KBM-7 (cell line): ENCODE results near the gene TMEM235.
A peak's percentile ranks its signal among the peaks of the same experiment; 100 is the strongest.
"Not testable (repeated sequence)": the region's sequence is repeated elsewhere in the genome, so short reads cannot be mapped to it uniquely, and the experiment has no call there.

Experiments
- DNase-seq: peaks from one replicate; pipeline ENCODE4 v3.0.0-alpha.2; 2015
- in situ Hi-C: fragments of 300-500 bp; cut with MboI; formaldehyde crosslinking; loops from 2 replicates; pipeline ENCODE4 v1.14.3; 2020; ENCODE audit warnings: low sequenced_read_pairs, low pct_unique_long_range_greater_than_20kb, mixed read lengths

The TMEM235 gene

DNA sequence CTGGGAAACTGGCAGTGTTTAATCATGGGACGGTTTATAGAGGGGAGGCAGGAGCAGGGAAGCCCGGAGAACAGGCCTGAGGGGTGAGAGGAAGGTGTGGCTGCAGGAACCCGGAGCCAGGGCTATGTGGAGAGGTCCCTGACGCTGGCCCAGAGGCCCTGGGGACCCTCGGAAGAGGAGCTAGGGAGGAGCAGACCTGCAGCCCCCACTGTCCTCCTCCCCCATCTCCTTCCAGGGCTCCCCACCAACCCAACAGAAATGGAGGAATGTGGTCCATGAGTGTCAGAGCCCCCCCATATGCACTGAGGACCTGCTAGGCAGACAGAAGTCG is 20.3 kb downstream of the TMEM235 start:
- in situ Hi-C loops = no loop called here

DNA sequence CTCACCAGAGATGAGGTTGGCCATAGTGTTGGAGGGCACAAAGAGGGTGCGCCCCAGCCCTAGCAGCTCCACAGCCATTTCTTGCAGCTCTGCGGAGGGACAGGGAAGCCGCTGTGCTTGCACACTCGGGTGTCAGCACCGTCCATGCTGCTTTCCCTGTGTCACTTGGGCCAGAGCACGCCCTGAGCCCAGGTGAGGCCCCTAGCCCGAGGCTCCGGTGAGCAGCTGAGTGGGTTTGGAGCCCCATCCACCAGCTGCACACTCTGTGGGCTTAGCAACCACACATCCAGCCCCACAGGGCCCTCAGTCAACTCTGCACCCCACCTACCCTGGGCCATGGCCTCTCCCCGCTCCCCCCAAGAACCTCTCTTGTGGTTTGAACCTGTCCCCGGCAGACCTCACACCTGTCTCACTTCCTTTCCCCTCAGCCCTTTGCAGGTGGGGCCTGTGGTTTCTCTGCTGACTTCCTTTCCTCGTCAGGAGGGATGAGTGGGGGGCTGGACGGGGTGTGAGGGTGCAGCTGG is 20.7 kb downstream of the TMEM235 start:
- no peak for DNase-seq
- in situ Hi-C loops = no loop called here

More for the DNA sequence above, 20.3 kb downstream of the TMEM235 start:
- no peak for DNase-seq

- in situ Hi-C loops = no loop called here
- DNase-seq = no peak
Observed at GRCh38 chr17:78252701-78253635, 21.5 kb downstream of the TMEM235 start.

GRCh38 chr17:78253636-78253945 is 22.2 kb downstream of the TMEM235 start:
- in situ Hi-C loops, DNase-seq: not testable (repeated sequence)

DNA sequence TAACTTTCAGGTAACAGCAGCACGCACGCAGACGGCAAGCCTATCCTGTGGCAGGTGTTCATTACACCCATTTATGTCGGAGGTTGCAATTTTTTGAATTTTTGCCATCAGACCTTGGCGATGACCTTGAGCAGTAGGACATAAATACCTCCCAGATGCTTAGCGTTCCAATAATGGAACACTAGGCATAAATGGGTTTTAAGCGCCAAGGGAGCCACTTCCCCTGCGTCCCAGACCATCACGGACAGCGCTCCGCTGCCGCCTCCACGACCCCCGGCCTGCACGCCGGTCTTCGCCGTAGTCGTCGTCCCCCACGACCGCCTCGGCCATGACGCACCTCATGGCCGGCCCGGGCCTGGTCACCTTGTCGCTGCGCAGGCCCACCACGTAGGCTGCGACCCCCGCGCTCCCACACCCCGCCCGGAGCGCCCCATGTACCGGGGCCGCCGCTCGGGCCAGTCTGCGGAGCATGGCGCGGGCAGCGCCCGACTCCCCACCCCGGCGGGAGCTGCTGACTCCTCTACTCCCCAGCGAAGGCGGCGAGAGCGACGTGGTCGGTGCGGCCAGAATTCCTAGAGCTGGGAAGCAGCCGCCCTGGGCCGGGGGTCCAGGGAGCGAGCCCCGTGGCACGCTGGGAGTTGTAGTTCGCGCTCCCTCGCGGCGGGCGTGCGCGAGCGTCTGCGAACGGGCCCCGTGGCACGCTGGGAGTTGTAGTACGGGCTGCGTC is 22.7 kb downstream of the TMEM235 start:
- in situ Hi-C loops = no loop called here
- peak; percentile 83 for DNase-seq

DNA sequence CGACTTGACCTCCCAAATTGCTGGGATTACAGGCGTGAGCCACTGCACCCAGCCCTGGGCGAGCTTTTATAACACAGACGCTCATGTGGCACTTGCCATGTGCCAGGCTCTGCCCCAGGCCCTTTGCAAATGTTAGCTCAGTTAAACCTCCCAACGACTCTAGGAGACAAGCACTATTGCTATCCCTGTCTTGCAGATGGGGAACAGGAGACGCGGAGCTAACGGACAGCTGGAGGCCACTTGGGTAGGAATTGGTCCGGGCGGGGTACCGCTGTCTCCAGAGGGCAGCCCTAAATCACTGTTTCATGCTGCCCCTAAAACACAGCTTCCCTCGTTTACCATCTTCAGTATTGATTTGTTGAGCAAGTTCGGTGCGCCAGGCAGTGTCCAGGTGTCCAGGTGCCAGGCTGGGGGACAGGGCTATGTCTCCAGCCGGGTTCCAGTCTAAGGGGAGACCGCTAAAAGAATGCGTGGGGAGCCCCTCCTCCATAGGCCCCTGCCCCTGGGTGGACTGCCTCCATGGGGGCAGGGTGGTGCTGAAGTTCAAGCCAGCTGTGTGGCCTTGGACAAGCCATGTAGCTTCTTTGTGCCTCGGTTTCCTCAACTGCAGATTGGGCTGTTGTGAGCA is 23.7 kb downstream of the TMEM235 start:
- DNase-seq = no peak
- in situ Hi-C loops = no loop called here

DNA sequence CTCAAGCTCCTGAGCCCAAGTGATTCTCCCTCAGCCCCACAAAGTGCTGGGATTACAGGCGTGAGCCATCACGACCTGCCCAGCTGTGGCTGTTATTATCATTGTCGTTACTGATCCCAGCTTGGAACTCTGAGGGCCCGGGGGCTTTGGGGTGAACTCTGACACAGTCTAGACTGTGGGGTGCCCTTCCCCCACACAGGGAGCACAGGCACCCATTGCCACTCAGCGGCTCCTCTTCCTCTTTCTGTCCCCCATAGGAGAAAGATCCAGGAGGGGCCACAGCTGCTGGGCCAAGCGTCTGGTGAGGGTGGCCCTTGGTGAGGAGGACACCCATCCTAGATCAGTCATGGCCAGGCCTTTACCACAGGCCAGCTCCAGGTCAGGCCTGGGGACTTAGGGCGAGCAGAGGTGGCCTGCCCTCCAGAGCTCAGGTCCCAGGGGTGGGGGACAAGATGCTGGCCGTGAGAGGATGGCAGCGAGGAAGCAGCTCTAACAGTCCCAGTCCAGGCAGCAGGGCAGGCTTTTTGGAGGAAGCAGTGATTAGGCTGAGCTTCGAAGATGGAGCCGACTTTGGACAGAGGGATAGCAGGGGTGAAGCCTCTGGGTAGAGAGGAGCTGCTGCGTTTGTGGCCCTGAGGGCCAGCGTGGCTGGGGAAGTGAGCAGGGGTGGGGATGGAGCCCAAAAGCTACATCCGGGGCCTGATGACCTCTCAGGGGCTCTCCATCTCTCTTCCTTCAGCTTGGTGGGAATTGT is 24.7 kb downstream of the TMEM235 start:
- no peak for DNase-seq
- in situ Hi-C loops = no loop called here

DNA sequence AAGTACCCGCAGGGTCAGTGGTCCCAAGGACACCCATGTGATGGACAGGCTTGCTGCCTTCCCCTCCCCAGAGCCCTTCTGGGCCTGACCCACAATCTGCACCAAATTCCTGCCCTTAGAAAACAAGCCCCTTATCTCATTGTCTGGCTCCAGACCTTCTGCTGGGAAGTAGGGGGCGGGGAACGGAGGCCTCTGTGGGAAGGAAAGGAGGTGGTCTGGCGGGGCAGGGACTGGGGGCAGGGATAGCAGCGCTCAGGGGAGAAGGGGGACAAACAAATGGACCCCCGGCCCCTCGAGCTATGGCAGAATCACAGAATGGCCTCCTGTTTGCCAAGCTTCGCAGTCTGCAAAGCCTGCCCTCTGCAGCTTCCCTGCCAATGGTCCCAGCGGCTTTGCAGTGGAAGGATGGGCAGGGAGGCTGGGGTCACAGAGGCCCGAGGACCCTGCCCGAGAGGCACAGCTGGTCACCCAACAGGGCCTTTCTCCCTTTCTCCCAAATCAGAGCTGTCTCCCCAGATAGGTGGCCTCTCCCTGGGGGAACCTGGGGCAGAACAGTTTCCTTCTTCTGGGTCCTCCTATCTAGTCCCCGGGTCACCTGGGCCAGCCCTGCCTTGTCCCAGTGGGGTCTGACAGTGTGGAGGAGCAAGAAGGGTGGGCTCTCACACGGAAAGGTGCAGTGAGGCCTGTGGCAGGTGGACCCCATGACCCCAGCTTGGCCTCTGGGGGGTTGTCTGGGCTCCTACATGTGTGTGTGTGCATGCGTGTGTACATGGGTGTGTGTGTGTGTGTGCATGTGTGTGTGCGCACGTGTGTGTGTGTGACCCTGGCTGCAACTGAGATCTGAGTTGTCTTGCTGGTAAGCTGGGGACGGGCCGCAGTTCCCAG is 25.5 kb downstream of the TMEM235 start:
- in situ Hi-C loops = no loop called here
- DNase-seq = no peak

DNA sequence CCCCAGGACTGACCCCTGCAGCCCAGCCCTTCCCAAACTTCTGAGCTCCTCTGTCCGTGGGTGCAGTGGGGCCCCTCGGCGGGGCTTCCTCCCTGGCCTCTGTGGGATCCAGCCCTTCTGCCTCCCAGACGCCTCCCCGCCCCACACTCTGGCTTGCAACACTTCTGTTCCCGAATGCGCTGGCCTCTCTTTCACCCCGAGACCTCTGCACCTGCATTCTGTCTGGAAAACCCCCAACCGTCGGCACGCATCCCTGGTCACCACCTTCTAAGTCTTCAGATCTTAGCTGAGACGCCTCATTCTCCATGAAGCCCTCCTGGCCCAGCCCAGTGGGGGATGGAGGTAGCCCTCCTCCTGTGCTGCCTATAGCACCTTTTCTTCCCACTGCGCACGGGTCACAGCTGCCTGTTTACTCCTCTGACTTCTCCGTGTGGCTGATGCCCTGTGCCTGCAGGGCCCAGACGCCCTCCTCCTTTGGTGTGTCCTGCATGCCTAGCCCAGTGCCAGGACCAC is 26.4 kb downstream of the TMEM235 start:
- peak; percentile 31 for DNase-seq
- in situ Hi-C loops = no loop called here

- in situ Hi-C loops = no loop called here
- DNase-seq = peak; percentile 83
Observed at GRCh38 chr17:78258323-78259191, 27.1 kb downstream of the TMEM235 start.

DNA sequence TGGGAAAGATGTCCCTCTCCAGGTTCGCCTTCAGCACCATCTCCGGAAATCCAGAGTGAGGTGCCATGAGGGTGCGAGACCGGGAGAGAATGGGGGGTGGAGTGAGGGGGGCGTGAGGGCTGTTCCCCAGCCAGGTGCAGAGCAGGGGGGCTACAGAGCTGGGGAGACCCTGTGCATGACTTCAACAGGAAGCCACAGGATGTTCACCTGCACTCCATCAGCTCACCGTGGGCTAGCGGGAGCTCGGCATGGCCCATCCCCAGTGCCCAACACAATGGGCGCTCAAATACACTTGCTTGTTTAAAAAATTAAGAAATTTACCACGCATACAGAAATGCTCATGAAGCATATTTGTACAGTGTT is 27.7 kb downstream of the TMEM235 start:
- in situ Hi-C loops = no loop called here
- no peak for DNase-seq

DNA sequence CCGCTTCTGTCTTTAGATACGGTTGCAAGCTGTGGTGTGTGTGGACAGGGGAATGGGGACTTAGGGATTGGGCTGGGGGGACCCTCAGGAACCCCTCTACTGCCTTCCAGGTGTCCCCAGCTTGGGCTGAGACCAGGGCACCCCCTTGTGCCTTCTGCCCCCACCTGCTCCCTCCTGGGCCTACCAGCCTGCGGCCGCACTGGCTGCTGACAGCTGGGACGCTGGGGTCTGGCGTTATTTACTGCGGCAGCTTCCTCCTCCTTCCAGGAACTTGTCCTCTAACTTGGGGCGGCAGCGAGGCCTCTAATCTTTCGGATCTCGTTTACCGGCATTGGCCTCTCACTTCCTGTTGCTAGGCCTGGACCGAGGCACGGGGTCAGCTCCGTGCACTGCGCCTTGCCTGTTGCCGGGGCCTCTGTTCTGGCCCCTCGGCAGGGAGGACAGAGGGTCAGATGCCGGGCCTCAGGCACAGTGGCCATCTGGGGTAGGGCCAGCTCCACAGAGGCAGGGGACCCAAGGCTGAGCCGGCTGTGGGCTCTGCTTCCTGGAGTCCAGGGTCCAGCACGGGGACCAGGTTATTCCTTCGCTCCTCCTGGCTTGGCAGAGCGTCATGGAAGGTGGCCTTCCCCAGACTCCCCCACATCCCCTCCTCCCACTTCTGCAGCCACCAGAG is 31.8 kb downstream of the TMEM235 start:
- in situ Hi-C loops = no loop called here
- peak; percentile 79 for DNase-seq

DNA sequence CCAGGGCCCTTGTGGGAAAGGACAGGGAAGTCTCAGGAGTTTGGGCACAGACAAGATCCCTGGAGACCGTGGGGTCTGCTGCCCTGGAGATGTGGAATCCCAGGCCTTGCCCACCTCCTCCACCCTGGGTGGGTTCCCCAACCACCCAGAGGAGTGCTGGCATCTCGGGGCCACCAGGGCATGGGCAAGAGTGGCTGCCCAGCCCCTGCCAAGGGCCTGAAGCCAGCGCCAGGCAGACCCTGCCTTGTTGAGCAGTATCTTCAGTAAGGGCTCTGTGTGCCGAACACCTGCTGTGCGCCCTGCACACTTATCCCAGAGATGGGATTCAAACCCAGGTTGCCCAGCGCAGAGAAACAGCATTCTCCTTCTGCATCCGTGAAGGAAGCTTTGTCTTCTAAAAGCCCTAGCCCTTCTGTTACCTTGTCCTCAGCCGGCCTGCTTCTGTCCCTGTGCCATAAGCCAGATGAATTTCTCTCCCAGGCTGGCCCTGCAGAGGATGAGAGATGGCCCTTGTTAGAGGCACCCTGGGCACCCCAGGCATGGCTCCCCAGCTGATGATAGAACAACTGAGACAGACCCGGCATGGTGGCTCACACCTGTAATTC is 32.4 kb downstream of the TMEM235 start:
- DNase-seq = no peak

DNA sequence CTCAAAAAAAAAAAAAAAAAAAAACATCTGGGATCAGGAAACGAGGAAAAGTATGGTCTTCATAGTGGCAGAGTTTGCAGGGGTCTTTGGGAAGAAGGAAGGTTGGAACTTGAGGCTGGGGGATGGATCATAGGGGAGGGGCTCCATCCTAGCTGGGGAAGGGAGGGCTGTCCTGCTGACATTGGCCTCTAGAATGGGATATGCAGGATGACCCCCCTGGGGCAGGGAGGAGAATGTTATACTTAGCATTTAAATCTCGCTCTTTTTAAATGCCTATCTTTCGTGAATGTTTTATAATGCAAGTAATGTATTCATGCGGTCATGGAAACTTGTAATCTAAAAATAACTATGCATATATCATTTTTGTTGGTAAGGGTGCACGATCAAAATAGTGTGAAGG is 33.2 kb downstream of the TMEM235 start:
- in situ Hi-C loops = no loop called here
- DNase-seq = no peak

More for the DNA sequence above, 32.4 kb downstream of the TMEM235 start:
- in situ Hi-C loops = no loop called here

DNA sequence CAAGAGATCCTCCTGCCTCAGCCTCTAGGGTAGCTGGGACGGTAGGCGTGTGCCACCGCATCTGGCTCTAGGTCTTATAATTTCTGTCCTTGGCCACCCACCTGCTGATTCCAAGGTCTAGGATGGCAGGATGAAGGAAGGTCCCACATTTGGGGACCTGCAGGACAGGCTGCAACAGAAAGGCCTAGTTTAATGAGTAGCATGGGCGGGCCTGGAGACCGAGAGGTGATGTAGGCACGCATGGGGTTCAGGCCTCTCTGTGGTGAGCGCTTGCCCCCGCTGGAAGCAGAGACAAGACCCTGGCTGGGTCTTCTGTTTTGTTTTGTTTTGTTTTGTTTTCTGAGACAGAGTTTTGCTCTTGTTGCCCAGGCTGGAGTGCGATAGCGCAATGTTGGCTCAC is 33.7 kb downstream of the TMEM235 start:
- in situ Hi-C loops = no loop called here
- no peak for DNase-seq

GRCh38 chr17:78266231-78266631 is 34.8 kb downstream of the TMEM235 start:
- in situ Hi-C loops = no loop called here

More at GRCh38 chr17:78266231-78266631, 34.8 kb downstream of the TMEM235 start:
- DNase-seq = no peak
